Measurements from ENCODE around the gene ATOH7.
A peak's percentile ranks its signal among the peaks of the same experiment; 100 is the strongest.
"Not testable (repeated sequence)": the region's sequence is repeated elsewhere in the genome, so short reads cannot be mapped to it uniquely, and the experiment has no call there.

The ATOH7 gene

GRCh38 chr10:68237173-68237572, 5.3 kb upstream of the ATOH7 start:
- no peak for DNase-seq (ENCODE audit: low spot score)

- no peak for DNase-seq (ENCODE audit: low spot score)
Measured at GRCh38 chr10:68235581-68235980, 3.7 kb upstream of the ATOH7 start.

GRCh38 chr10:68235111-68235510, 3.2 kb upstream of the ATOH7 start:
- no peak for DNase-seq (ENCODE audit: low spot score)

GRCh38 chr10:68233046-68233445, 1.1 kb upstream of the ATOH7 start:
- no peak for DNase-seq (ENCODE audit: low spot score)

- DNase-seq (ENCODE audit: low spot score) = peak; percentile 76
Measured at GRCh38 chr10:68231106-68231816, 652 bp downstream of the ATOH7 start.

GRCh38 chr10:68230268-68230667, 1.6 kb downstream of the ATOH7 start:
- DNase-seq (ENCODE audit: low spot score) = no peak

GRCh38 chr10:68224810-68225209, 7.1 kb downstream of the ATOH7 start:
- DNase-seq (ENCODE audit: low spot score) = no peak

- DNase-seq (ENCODE audit: low spot score) = no peak
Measured at GRCh38 chr10:68223535-68224165, 8.3 kb downstream of the ATOH7 start.

- no peak for DNase-seq (ENCODE audit: low spot score)
Measured at GRCh38 chr10:68222391-68222790, 9.5 kb downstream of the ATOH7 start.

GRCh38 chr10:68221196-68221595, 10.7 kb downstream of the ATOH7 start:
- DNase-seq (ENCODE audit: low spot score) = no peak

GRCh38 chr10:68218786-68219185, 13.1 kb downstream of the ATOH7 start:
- DNase-seq (ENCODE audit: low spot score) = no peak

GRCh38 chr10:68212721-68213352, 19.1 kb downstream of the ATOH7 start:
- peak; percentile 24 for DNase-seq (ENCODE audit: low spot score)

GRCh38 chr10:68211669-68212068, 20.2 kb downstream of the ATOH7 start:
- no peak for DNase-seq (ENCODE audit: low spot score)

GRCh38 chr10:68208424-68209042, 23.4 kb downstream of the ATOH7 start:
- DNase-seq (ENCODE audit: low spot score) = peak; percentile 80

GRCh38 chr10:68202960-68203353, 29.0 kb downstream of the ATOH7 start:
- no peak for DNase-seq (ENCODE audit: low spot score)

- DNase-seq (ENCODE audit: low spot score) = no peak
Measured at GRCh38 chr10:68196701-68197100, 35.2 kb downstream of the ATOH7 start.

GRCh38 chr10:68195776-68196175, 36.1 kb downstream of the ATOH7 start:
- DNase-seq (ENCODE audit: low spot score) = not testable (repeated sequence)

- DNase-seq (ENCODE audit: low spot score) = no peak
Measured at GRCh38 chr10:68194290-68194689, 37.6 kb downstream of the ATOH7 start.

- DNase-seq (ENCODE audit: low spot score) = no peak
Measured at GRCh38 chr10:68192113-68192512, 39.8 kb downstream of the ATOH7 start.

- DNase-seq (ENCODE audit: low spot score) = no peak
Measured at GRCh38 chr10:68188835-68189234, 43.1 kb downstream of the ATOH7 start.

GRCh38 chr10:68185085-68185484, 46.8 kb downstream of the ATOH7 start:
- DNase-seq (ENCODE audit: low spot score) = no peak

GRCh38 chr10:68184546-68184945, 47.4 kb downstream of the ATOH7 start:
- no peak for DNase-seq (ENCODE audit: low spot score)
